ENCODE results near the gene ARRB2. TPM values are rescaled to one million over a fixed set of nuclear protein-coding genes. Genes with fewer than 3 reads are reported as not detected.

The ARRB2 gene
- total and polyA plus RNA-seq, 2 of the 4 experiments (the other 2 are of a cell fraction) = 3.9 to 10.6 TPM

DNA sequence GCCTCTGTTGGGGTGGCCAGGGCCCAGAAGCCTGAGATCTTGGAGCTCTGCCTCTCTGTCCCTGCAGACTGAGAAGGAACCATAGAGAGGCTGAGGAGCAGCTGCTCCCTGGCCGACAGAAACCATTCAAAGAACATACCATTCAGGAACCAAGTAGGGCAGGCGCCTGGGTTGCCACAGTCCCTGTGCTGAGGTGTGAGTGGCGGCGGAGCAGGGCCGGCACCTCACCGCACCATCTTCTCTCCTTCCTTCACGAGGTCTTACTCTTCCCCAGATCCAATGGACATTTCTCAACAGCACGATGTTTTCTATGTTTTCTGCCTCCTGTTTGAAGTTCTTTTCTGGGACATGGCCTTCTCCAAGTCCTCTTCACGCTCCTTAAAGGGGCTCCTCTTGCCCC lies 46.2 kb upstream of the ARRB2 start:
- Histone ChIP-seq H3K27me3 (ENCODE audit: control insufficient read depth, insufficient read depth, low read length) (peaks cover 22% of the 10 kb centered on the region), H3K4ac (ENCODE audit: low read depth, low read length) (no peak overlapping the region), H3K27ac (ENCODE audit: insufficient read depth, low read length) (no peak overlapping the region), H4K91ac (ENCODE audit: insufficient read depth, low read depth, low read length) (no peak overlapping the region), H4K5ac (ENCODE audit: low read depth, low read length) (no peak overlapping the region), H3K56ac (ENCODE audit: extremely low read depth, insufficient read depth, low read length) (no peak overlapping the region), H4K8ac (ENCODE audit: low read depth in 2 of 2, low read length in 2 of 2) (no peak overlapping the region), H2BK120ac (ENCODE audit: low read depth, low read length) (no peak overlapping the region), H3K9me1 (ENCODE audit: insufficient read depth, low read length) (no peaks in the 10 kb centered on the region), H2BK15ac (ENCODE audit: low read depth, low read length) (no peak overlapping the region), H3K79me1 (ENCODE audit: low read depth in 1 of 2, low read length in 2 of 2) (no peaks in the 10 kb centered on the region), H3K4me2 (ENCODE audit: low read depth, low read length) (no peak overlapping the region), H3K36me3 (ENCODE audit: control insufficient read depth, insufficient read depth, low read length) (no peaks in the 10 kb centered on the region), H3K14ac (replicated peaks; ENCODE audit: low read depth, low read length) (no peak overlapping the region), H2AK9ac (replicated peaks; ENCODE audit: low read depth, low read length, poor library complexity) (no peak overlapping the region), H3K9me3 (ENCODE audit: control insufficient read depth, insufficient read depth, low read length) (no peaks in the 10 kb centered on the region), H3K9ac (ENCODE audit: low read depth, low read length) (no peak overlapping the region), H4K20me1 (ENCODE audit: insufficient read depth, low read length) (no peaks in the 10 kb centered on the region), H2AFZ (replicated peaks; ENCODE audit: low read length, poor library complexity) (no peak overlapping the region), H3K18ac (ENCODE audit: low read depth, low read length) (no peak overlapping the region), H3K4me1 (ENCODE audit: control insufficient read depth, insufficient read depth, low read length) (no peaks in the 10 kb centered on the region), H2BK20ac (ENCODE audit: low read depth, low read length) (no peak overlapping the region), H2AK5ac (ENCODE audit: low read depth, low read length) (no peak overlapping the region), H3K4me3 (ENCODE audit: insufficient read depth, low read depth, low read length) (no peak overlapping the region), H3K23ac (ENCODE audit: low read depth, low read length) (no peak overlapping the region), H2BK5ac (ENCODE audit: low read depth, low read length, poor library complexity, severe bottlenecking) (no peak overlapping the region)
- no peak for DNase-seq
- dilution Hi-C loops (cut with HindIII; ENCODE audit: low sequenced_read_pairs, unreplicated experiment) (no loop called here), intact Hi-C loops (cut with micrococcal nuclease) (no loop called here), in situ Hi-C loops (cut with MboI; ENCODE audit: low sequenced_read_pairs) (no loop called here)
- WGBS, 2 experiments (ENCODE audit: extremely low coverage in 2 of 2, insufficient read length in 1 of 2) = no CpG with 5 or more reads among the region's 9 CpGs
- TF ChIP-seq BHLHE40 (IDR thresholded peaks at IDR 0.05; ENCODE audit: low read depth, low read length) (no peak), RCOR1 (IDR thresholded peaks at IDR 0.05; ENCODE audit: insufficient replicate concordance, low read length) (no peak), RAD21 (IDR thresholded peaks at IDR 0.05; ENCODE audit: low read length) (no peak), MAZ (IDR thresholded peaks at IDR 0.05; ENCODE audit: borderline replicate concordance, low read depth, low read length) (no peak), SMC3 (IDR thresholded peaks at IDR 0.05; ENCODE audit: low read depth, low read length) (no peak), MAFK (IDR thresholded peaks at IDR 0.05; ENCODE audit: low read depth, low read length) (no peak)
- TF ChIP-seq, protein P1, sequence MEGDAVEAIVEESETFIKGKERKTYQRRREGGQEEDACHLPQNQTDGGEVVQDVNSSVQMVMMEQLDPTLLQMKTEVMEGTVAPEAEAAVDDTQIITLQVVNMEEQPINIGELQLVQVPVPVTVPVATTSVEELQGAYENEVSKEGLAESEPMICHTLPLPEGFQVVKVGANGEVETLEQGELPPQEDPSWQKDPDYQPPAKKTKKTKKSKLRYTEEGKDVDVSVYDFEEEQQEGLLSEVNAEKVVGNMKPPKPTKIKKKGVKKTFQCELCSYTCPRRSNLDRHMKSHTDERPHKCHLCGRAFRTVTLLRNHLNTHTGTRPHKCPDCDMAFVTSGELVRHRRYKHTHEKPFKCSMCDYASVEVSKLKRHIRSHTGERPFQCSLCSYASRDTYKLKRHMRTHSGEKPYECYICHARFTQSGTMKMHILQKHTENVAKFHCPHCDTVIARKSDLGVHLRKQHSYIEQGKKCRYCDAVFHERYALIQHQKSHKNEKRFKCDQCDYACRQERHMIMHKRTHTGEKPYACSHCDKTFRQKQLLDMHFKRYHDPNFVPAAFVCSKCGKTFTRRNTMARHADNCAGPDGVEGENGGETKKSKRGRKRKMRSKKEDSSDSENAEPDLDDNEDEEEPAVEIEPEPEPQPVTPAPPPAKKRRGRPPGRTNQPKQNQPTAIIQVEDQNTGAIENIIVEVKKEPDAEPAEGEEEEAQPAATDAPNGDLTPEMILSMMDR (conservative IDR thresholded peaks at IDR 0.05; ENCODE audit: low read depth, low read length) = no peak
- POLR2A ChIA-PET (ENCODE audit: unreplicated experiment) = no interaction called here
- no peak for ATAC-seq (ENCODE audit: low read depth)
- no TSS peak for BruUV-seq (replicated peaks)
- CTCF ChIA-PET = no interaction called here
